SKM-1 (cell line): ENCODE measurements around the gene ZSCAN16.

Source experiments
- DNase-seq: peaks from one replicate; lab custom pipeline; 2025; ENCODE audit not compliant: unreplicated experiment; lab: John Stamatoyannopoulos, UW

Gene ZSCAN16

GRCh38 chr6:28167926-28168325, 43.5 kb downstream of the ZSCAN16 start:
- no peak for DNase-seq

- no peak for DNase-seq
Measured at GRCh38 chr6:28171271-28171670, 46.9 kb downstream of the ZSCAN16 start.

- DNase-seq, result no peak
Measured at GRCh38 chr6:28172006-28172405, 47.6 kb downstream of the ZSCAN16 start.

- DNase-seq, result no peak
Measured at GRCh38 chr6:28176373-28176772, 52.0 kb downstream of the ZSCAN16 start.
